IPS-20b (cell line): Measurements from ENCODE around the gene BRD7.

Experiments used
- H3K27ac ChIP-seq: one replicate; pipeline ENCODE4 v1.5.1; 2013; ENCODE audit warnings: low read length
- H3K27me3 ChIP-seq: 2 replicates; pipeline ENCODE4 v1.6.1; 2013; ENCODE audit warnings: mild to moderate bottlenecking, low read length, inconsistent platforms; ENCODE audit not compliant: insufficient read depth
- H3K36me3 ChIP-seq: 2 replicates; pipeline ENCODE4 v1.6.1; 2013; ENCODE audit warnings: low read depth, mild to moderate bottlenecking, inconsistent platforms, low read length, moderate library complexity; ENCODE audit not compliant: insufficient read depth
- H3K4me1 ChIP-seq: 2 replicates; pipeline ENCODE4 v1.6.1; 2013; ENCODE audit warnings: mild to moderate bottlenecking, control low read depth, inconsistent platforms, low read length, moderate library complexity; ENCODE audit not compliant: insufficient read depth
- H3K4me3 ChIP-seq: 2 replicates; pipeline ENCODE4 v1.5.1; 2013; ENCODE audit warnings: mild to moderate bottlenecking, low read length, inconsistent platforms
- H3K9ac ChIP-seq: 2 replicates; pipeline ENCODE4 v1.6.1; 2013; ENCODE audit warnings: low read depth, mild to moderate bottlenecking, inconsistent platforms, low read length, moderate library complexity
- H3K9me3 ChIP-seq: 2 replicates; pipeline ENCODE4 v1.6.1; 2013; ENCODE audit warnings: mild to moderate bottlenecking, low read depth, low read length, inconsistent platforms; ENCODE audit not compliant: insufficient read depth

BRD7 gene

GRCh38 chr16:50368410-50369132, at the start of gene BRD7:
TSS of gene BRD7 (minus strand) at chr16:50368988. CDS start at chr16:50368774, 214 bp downstream.
- H3K9me3 ChIP-seq = no peaks in the 10 kb centered on the region
- peaks cover 37% of the 10 kb centered on the region for H3K36me3 ChIP-seq
- peak within 1 kb of the TSS; percentile 90 for H3K9ac ChIP-seq
- H3K4me3 ChIP-seq = peak within 1 kb of the TSS; percentile 88
- no peaks in the 10 kb centered on the region for H3K27me3 ChIP-seq
- H3K27ac ChIP-seq = no peak within 1 kb of the TSS
- peaks cover 11% of the 10 kb centered on the region; the same call in 1 of the 2 replicates for H3K4me1 ChIP-seq

GRCh38 chr16:50416388-50416787, 47.6 kb upstream of the BRD7 start:
- Histone ChIP-seq H3K4me3 (no peak overlapping the region), H3K27ac (no peak overlapping the region), H3K9ac (no peak overlapping the region), H3K27me3 (no peaks in the 10 kb centered on the region), H3K36me3 (no peaks in the 10 kb centered on the region), H3K9me3 (peaks cover 39% of the 10 kb centered on the region), H3K4me1 (no peaks in the 10 kb centered on the region)

- H3K4me3 ChIP-seq = no peak overlapping the region
- no peaks in the 10 kb centered on the region for H3K4me1 ChIP-seq
- H3K27ac ChIP-seq = no peak overlapping the region
- H3K36me3 ChIP-seq = no peaks in the 10 kb centered on the region
- peaks cover 25% of the 10 kb centered on the region for H3K9me3 ChIP-seq
- no peaks in the 10 kb centered on the region for H3K27me3 ChIP-seq
- no peak overlapping the region for H3K9ac ChIP-seq
Measured at GRCh38 chr16:50414152-50414551, 45.4 kb upstream of the BRD7 start.

- Histone ChIP-seq H3K27ac (no peak overlapping the region), H3K9ac (no peak overlapping the region), H3K4me3 (no peak overlapping the region), H3K36me3 (no peaks in the 10 kb centered on the region), H3K27me3 (no peaks in the 10 kb centered on the region), H3K4me1 (no peaks in the 10 kb centered on the region), H3K9me3 (peaks cover 4% of the 10 kb centered on the region; the same call in 1 of the 2 replicates)
Measured at GRCh38 chr16:50411034-50411433, 42.2 kb upstream of the BRD7 start.

GRCh38 chr16:50408001-50408561, 39.3 kb upstream of the BRD7 start:
- Histone ChIP-seq H3K4me3 (no peak overlapping the region), H3K27me3 (no peaks in the 10 kb centered on the region), H3K36me3 (no peaks in the 10 kb centered on the region), H3K9ac (no peak overlapping the region), H3K27ac (no peak overlapping the region), H3K4me1 (no peaks in the 10 kb centered on the region), H3K9me3 (no peaks in the 10 kb centered on the region)

- Histone ChIP-seq H3K27ac (no peak overlapping the region), H3K4me3 (no peak overlapping the region), H3K36me3 (no peaks in the 10 kb centered on the region), H3K27me3 (no peaks in the 10 kb centered on the region), H3K9me3 (no peaks in the 10 kb centered on the region), H3K4me1 (no peaks in the 10 kb centered on the region), H3K9ac (no peak overlapping the region)
Measured at GRCh38 chr16:50407351-50407750, 38.6 kb upstream of the BRD7 start.

GRCh38 chr16:50403491-50403890, 34.7 kb upstream of the BRD7 start:
- Histone ChIP-seq H3K9ac (no peak overlapping the region), H3K27ac (no peak overlapping the region), H3K4me1 (no peaks in the 10 kb centered on the region), H3K27me3 (no peaks in the 10 kb centered on the region), H3K4me3 (no peak overlapping the region), H3K36me3 (no peaks in the 10 kb centered on the region), H3K9me3 (no peaks in the 10 kb centered on the region)

GRCh38 chr16:50402298-50402895, 33.6 kb upstream of the BRD7 start:
- H3K27me3 ChIP-seq = no peaks in the 10 kb centered on the region
- H3K36me3 ChIP-seq = no peaks in the 10 kb centered on the region
- H3K9ac ChIP-seq = no peak overlapping the region
- no peaks in the 10 kb centered on the region for H3K9me3 ChIP-seq
- H3K4me1 ChIP-seq = no peaks in the 10 kb centered on the region
- H3K4me3 ChIP-seq = no peak overlapping the region
- H3K27ac ChIP-seq = no peak overlapping the region

- no peak overlapping the region for H3K4me3 ChIP-seq
- H3K9ac ChIP-seq = no peak overlapping the region
- no peaks in the 10 kb centered on the region for H3K4me1 ChIP-seq
- H3K27me3 ChIP-seq = no peaks in the 10 kb centered on the region
- H3K27ac ChIP-seq = no peak overlapping the region
- no peaks in the 10 kb centered on the region for H3K9me3 ChIP-seq
- H3K36me3 ChIP-seq = no peaks in the 10 kb centered on the region
Measured at GRCh38 chr16:50401355-50401754, 32.6 kb upstream of the BRD7 start.

- Histone ChIP-seq H3K36me3 (no peaks in the 10 kb centered on the region), H3K9me3 (no peaks in the 10 kb centered on the region), H3K27ac (no peak overlapping the region), H3K4me3 (no peak overlapping the region), H3K27me3 (no peaks in the 10 kb centered on the region), H3K9ac (no peak overlapping the region), H3K4me1 (no peaks in the 10 kb centered on the region)
Measured at GRCh38 chr16:50400967-50401348, 32.2 kb upstream of the BRD7 start.

- Histone ChIP-seq H3K4me3 (no peak overlapping the region), H3K9ac (no peak overlapping the region), H3K27me3 (no peaks in the 10 kb centered on the region), H3K27ac (no peak overlapping the region), H3K9me3 (no peaks in the 10 kb centered on the region), H3K36me3 (no peaks in the 10 kb centered on the region), H3K4me1 (peaks cover 2% of the 10 kb centered on the region; the same call in 1 of the 2 replicates)
Measured at GRCh38 chr16:50400312-50400966, 31.7 kb upstream of the BRD7 start.
